ENCODE data around the gene RUBCNL.

The RUBCNL gene

GRCh38 chr13:46340631-46341111 is 46.4 kb downstream of the RUBCNL start:
- Histone ChIP-seq H3K9me3 (ENCODE audit: severe bottlenecking) (no peaks in the 10 kb centered on the region), H3K27ac (ENCODE audit: poor library complexity, severe bottlenecking) (no peak overlapping the region), H3K4me1 (ENCODE audit: insufficient read depth, poor library complexity, severe bottlenecking) (peaks cover 5% of the 10 kb centered on the region), H3K27me3 (ENCODE audit: insufficient read depth, poor library complexity, severe bottlenecking) (no peaks in the 10 kb centered on the region), H3K36me3 (ENCODE audit: low read depth) (no peaks in the 10 kb centered on the region), H3K4me3 (ENCODE audit: severe bottlenecking) (no peak overlapping the region)
- ATAC-seq (ENCODE audit: low read depth) (no peak), DNase-seq (ENCODE audit: low spot score) (no peak)
- no peak for TF ChIP-seq CTCF (IDR thresholded peaks at IDR 0.05; ENCODE audit: poor library complexity, severe bottlenecking)

DNA sequence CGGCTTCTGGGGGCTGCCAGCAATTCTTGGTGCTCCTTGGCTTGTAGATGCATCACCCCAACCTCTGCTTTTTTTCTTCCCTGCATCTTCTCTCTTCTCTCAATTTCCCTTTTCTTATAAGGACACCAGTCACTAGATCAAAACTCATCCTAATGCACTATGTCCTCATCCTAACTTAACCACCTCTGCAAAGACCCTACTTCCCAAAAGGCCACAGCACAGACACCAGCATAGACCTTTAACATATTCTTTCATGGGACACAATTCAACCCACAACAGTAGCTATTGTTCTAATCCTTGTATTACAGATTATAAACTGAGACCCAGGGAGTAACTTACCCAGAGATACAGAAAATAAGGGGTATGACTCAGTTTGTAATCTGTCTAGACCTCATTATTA is 47.0 kb downstream of the RUBCNL start:
- Histone ChIP-seq H3K9me3 (ENCODE audit: severe bottlenecking) (no peaks in the 10 kb centered on the region), H3K4me3 (ENCODE audit: severe bottlenecking) (no peak overlapping the region), H3K36me3 (ENCODE audit: low read depth) (no peaks in the 10 kb centered on the region), H3K27me3 (ENCODE audit: insufficient read depth, poor library complexity, severe bottlenecking) (no peaks in the 10 kb centered on the region), H3K27ac (ENCODE audit: poor library complexity, severe bottlenecking) (no peak overlapping the region), H3K4me1 (ENCODE audit: insufficient read depth, poor library complexity, severe bottlenecking) (peaks cover 5% of the 10 kb centered on the region)
- DNase-seq (ENCODE audit: low spot score) (no peak), ATAC-seq (ENCODE audit: low read depth) (no peak)
- no peak for TF ChIP-seq CTCF (IDR thresholded peaks at IDR 0.05; ENCODE audit: poor library complexity, severe bottlenecking)

DNA sequence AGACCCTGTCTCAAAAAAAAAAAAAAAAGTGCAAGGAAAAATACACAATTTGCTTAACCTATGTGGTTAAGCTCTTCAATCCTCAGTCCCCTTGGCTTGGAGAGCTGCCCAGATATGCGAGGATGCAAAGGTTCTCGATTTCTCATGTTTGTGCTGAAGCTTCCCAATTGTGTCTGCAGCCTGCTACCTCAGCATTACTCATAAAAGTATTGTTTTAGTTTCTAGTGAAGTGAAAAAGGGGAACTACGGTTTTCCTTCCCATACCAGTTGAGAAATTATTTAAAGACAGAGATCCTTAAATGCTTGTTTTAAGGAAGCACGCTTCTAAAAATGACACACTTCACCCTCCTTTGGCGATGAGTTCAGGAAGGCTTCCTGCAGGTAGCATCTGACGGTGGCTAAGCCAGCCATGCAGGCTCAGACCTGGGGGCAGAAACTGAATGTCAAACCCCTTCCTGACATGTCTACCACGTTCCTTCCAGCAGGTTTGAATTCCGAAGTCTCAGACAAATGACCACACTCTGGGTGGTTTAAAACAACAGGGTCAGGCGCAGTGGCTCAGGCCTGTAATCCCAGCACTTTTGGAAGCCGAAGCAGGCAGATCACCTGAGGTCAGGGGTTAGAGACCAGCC is 47.9 kb downstream of the RUBCNL start:
- DNase-seq (ENCODE audit: low spot score) (no peak), ATAC-seq (ENCODE audit: low read depth) (peak; percentile 68)
- peak overlapping the region; percentile 43 for H3K27ac ChIP-seq (ENCODE audit: poor library complexity, severe bottlenecking)
- peaks cover 5% of the 10 kb centered on the region for H3K4me1 ChIP-seq (ENCODE audit: insufficient read depth, poor library complexity, severe bottlenecking)
- H3K36me3 ChIP-seq (ENCODE audit: low read depth) = no peaks in the 10 kb centered on the region
- no peaks in the 10 kb centered on the region for H3K27me3 ChIP-seq (ENCODE audit: insufficient read depth, poor library complexity, severe bottlenecking)
- TF ChIP-seq CTCF (IDR thresholded peaks at IDR 0.05; ENCODE audit: poor library complexity, severe bottlenecking) = no peak
- no peaks in the 10 kb centered on the region for H3K9me3 ChIP-seq (ENCODE audit: severe bottlenecking)
- no peak overlapping the region for H3K4me3 ChIP-seq (ENCODE audit: severe bottlenecking)

DNA sequence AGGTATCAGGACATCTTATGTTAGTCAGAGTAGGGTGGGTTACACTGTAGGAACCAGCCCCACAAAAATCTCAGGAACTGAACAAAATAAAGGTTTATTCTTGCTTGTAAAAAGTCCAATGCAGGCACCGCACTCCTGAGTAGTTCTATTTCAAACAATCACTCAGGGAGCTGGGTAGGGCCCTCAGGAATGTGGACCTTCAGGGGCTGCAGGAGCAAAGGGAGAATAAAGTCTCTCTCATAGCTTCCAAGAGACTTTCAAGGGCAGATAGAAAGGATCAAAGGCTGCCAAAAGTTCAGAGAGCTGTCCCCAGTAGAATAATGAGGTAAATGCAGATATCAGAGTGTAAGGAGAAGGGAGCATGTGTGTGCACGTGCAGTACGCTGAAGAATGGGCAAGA is 49.4 kb downstream of the RUBCNL start:
- H3K27ac ChIP-seq (ENCODE audit: poor library complexity, severe bottlenecking) = no peak overlapping the region
- no peaks in the 10 kb centered on the region for H3K27me3 ChIP-seq (ENCODE audit: insufficient read depth, poor library complexity, severe bottlenecking)
- H3K4me3 ChIP-seq (ENCODE audit: severe bottlenecking) = no peak overlapping the region
- DNase-seq (ENCODE audit: low spot score) (no peak), ATAC-seq (ENCODE audit: low read depth) (no peak)
- H3K36me3 ChIP-seq (ENCODE audit: low read depth) = no peaks in the 10 kb centered on the region
- TF ChIP-seq CTCF (IDR thresholded peaks at IDR 0.05; ENCODE audit: poor library complexity, severe bottlenecking) = no peak
- H3K9me3 ChIP-seq (ENCODE audit: severe bottlenecking) = no peaks in the 10 kb centered on the region
- peaks cover 5% of the 10 kb centered on the region for H3K4me1 ChIP-seq (ENCODE audit: insufficient read depth, poor library complexity, severe bottlenecking)

DNA sequence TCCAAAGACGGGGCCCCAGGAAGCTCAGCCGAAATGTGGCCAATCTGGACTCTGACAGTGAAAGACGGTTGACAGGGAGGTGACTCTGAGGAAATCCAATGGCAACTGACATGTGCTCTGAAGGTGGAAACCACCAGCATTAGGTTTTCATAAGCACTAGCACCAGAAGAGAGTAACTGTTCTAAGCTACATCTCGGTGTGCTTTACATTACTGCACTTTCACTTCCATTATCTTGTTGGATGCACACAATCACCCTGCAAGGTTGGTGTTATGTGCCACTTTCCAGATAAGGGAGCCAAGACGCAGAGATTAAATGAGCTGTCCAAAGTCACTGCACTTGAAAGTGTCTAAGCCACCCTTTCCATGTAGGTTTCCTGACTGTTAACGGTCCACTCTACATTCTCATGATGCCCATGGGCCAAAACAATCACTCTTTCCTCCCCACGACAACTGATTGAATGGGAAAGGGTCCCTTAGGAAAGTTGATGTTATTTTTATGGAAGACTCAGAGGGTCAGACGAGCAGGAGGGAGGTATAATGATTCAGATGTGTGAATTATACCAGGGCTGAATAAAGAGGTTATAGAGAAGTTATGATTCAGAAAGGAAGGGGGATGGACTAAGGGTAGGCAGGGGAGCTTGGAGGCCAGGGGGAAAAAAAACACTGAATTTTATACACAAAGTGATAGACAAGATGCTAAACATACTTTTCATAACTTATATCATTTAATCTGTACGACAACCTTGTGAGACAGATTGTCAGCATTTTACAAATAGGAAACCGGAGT is 52.8 kb downstream of the RUBCNL start:
- Histone ChIP-seq H3K27ac (ENCODE audit: poor library complexity, severe bottlenecking) (no peak overlapping the region), H3K27me3 (ENCODE audit: insufficient read depth, poor library complexity, severe bottlenecking) (no peaks in the 10 kb centered on the region), H3K9me3 (ENCODE audit: severe bottlenecking) (no peaks in the 10 kb centered on the region), H3K4me3 (ENCODE audit: severe bottlenecking) (no peak overlapping the region), H3K36me3 (ENCODE audit: low read depth) (no peaks in the 10 kb centered on the region), H3K4me1 (ENCODE audit: insufficient read depth, poor library complexity, severe bottlenecking) (peaks cover 2% of the 10 kb centered on the region)
- no peak for DNase-seq (ENCODE audit: low spot score)
- ATAC-seq (ENCODE audit: low read depth) = no peak
- TF ChIP-seq CTCF (IDR thresholded peaks at IDR 0.05; ENCODE audit: poor library complexity, severe bottlenecking) = no peak

Data from RWPE2 (cell line).